Thoracic aorta endothelial cell (primary cell): ENCODE data around the gene CENPK. TPM values are rescaled to one million over a fixed set of nuclear protein-coding genes. Genes with fewer than 3 reads are reported as not detected.

Source experiments
- small RNA-seq: library from RNA; depleted of rRNA; stranded (forward); fragments of <200 nt; gene quantifications from one replicate; pipeline ENCODE3, GENCODE V24; 2012
- total RNA-seq: library from RNA; depleted of rRNA; stranded (reverse); fragments of >200 nt; gene quantifications from 2 replicates; pipeline ENCODE4 v1.2.3, GENCODE V29; 2012

Gene CENPK, protein sequence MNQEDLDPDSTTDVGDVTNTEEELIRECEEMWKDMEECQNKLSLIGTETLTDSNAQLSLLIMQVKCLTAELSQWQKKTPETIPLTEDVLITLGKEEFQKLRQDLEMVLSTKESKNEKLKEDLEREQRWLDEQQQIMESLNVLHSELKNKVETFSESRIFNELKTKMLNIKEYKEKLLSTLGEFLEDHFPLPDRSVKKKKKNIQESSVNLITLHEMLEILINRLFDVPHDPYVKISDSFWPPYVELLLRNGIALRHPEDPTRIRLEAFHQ
- total RNA-seq: 61.2 and 88.7 TPM in 2 replicates

GRCh38 chr5:65562731-65563701 is at the start of gene CENPK, which contains the start of gene PPWD1:
TSS of gene CENPK (minus strand) at chr5:65563168. CDS start at chr5:65554907, 8,261 bp downstream.
TSS of gene PPWD1 (plus strand) at chr5:65563296. CDS start at chr5:65563311, 15 bp downstream.

GRCh38 chr5:65481635-65482295 is 81.2 kb downstream of the CENPK start, which contains the start of gene ADAMTS6:
TSS of gene ADAMTS6 (minus strand) at chr5:65481920. CDS start at chr5:65473673, 8,247 bp downstream.

Small RNAs within 50 kb of the gene (small RNA-seq; reads per million reads assigned to genes)
- gene RNU6-540P: not detected

Other genes with a start within 250 kb of the CENPK start
- gene ADAMTS6, start 81.2 kb downstream of the CENPK start, total RNA-seq: 77.3 and 134 TPM in 2 replicates
- 57.0 and 57.8 TPM in 2 replicates for gene PPWD1, start 128 bp upstream of the CENPK start, total RNA-seq
- gene TRIM23, start 61.2 kb upstream of the CENPK start, total RNA-seq: 14.9 and 15.4 TPM in 2 replicates
- gene SHLD3, start 61.9 kb upstream of the CENPK start, total RNA-seq: 6.2 and 8.0 TPM in 2 replicates
- 29.4 and 34.4 TPM in 2 replicates for gene TRAPPC13, start 61.9 kb upstream of the CENPK start, total RNA-seq
- gene SGTB, start 158.9 kb upstream of the CENPK start, total RNA-seq: 18.1 and 23.9 TPM in 2 replicates
- gene NLN, start 159.0 kb upstream of the CENPK start, total RNA-seq: 61.0 and 71.6 TPM in 2 replicates